WTC11 (cell line): ENCODE data around the gene CLCA1. TPM values are rescaled to one million over a fixed set of nuclear protein-coding genes. Genes with fewer than 3 reads are reported as not detected.

Experiments
- ATAC-seq: fragments of 200-7000 bp; cut with Tn5 transposase; 2 replicates; pipeline ENCODE4 v1.10.0; 2021; ENCODE audit warnings: mild to moderate bottlenecking, moderate library complexity
- CTCF ChIA-PET: fragments of 300-600 bp; sonication (Branson Sonifier 250); formaldehyde crosslinking; loops from one replicate; lab custom pipeline; 2021; ENCODE audit warnings: antibody characterized with exemption; lab: Charles Lee
- POLR2A ChIA-PET: fragments of 350-600 bp; sonication (Branson Sonifier 250); formaldehyde crosslinking; loops from one replicate; lab custom pipeline; 2021; ENCODE audit warnings: antibody characterized with exemption; lab: Charles Lee
- DNase-seq: peaks from one replicate; pipeline ENCODE4 v3.0.0; 2021; ENCODE audit warnings: low spot score
- H3K27ac Mint-ChIP-seq: 2 replicates; pipeline ENCODE4 v1.8.0; 2021; ENCODE audit warnings: mixed read lengths
- H3K27me3 Mint-ChIP-seq: 2 replicates; pipeline ENCODE4 v1.8.0; 2021; ENCODE audit warnings: low read depth, mild to moderate bottlenecking, moderate library complexity, mixed read lengths
- H3K36me3 Mint-ChIP-seq: 2 replicates; pipeline ENCODE4 v1.8.0; 2021; ENCODE audit warnings: mixed read lengths
- H3K4me1 Mint-ChIP-seq: 2 replicates; pipeline ENCODE4 v1.8.0; 2022; ENCODE audit warnings: mixed read lengths
- H3K4me3 Mint-ChIP-seq: 2 replicates; pipeline ENCODE4 v1.8.0; 2021; ENCODE audit warnings: mild to moderate bottlenecking, moderate library complexity, mixed read lengths
- H3K9me3 Mint-ChIP-seq: 2 replicates; pipeline ENCODE4 v1.8.0; 2021; ENCODE audit warnings: mixed read lengths
- ARID4B ChIP-seq: sonication (generic); formaldehyde crosslinking; IDR thresholded peaks from 2 replicates; pipeline ENCODE4 v1.8.0; 2023; ENCODE audit warnings: missing genetic modification reagents, mild to moderate bottlenecking, borderline replicate concordance
- ELF4 ChIP-seq: sonication (generic); formaldehyde crosslinking; IDR thresholded peaks from 2 replicates; pipeline ENCODE4 v1.8.1; 2022; ENCODE audit warnings: low read depth, mild to moderate bottlenecking, moderate library complexity, missing genetic modification reagents
- ESRRA ChIP-seq: sonication (generic); formaldehyde crosslinking; IDR thresholded peaks from 2 replicates; pipeline ENCODE4 v1.8.1; 2022; ENCODE audit warnings: mild to moderate bottlenecking, missing genetic modification reagents, borderline replicate concordance
- FOXJ3 ChIP-seq: sonication (generic); formaldehyde crosslinking; IDR thresholded peaks from 2 replicates; pipeline ENCODE4 v1.9.0; 2021; ENCODE audit warnings: missing genetic modification reagents, mild to moderate bottlenecking, borderline replicate concordance
- IRF1 ChIP-seq: sonication (generic); formaldehyde crosslinking; IDR thresholded peaks from 2 replicates; pipeline ENCODE4 v1.8.0; 2023; ENCODE audit warnings: missing genetic modification reagents
- NFE2L1 ChIP-seq: sonication (generic); formaldehyde crosslinking; IDR thresholded peaks from 2 replicates; pipeline ENCODE4 v1.8.1; 2023; ENCODE audit warnings: missing genetic modification reagents
- NR2C2 ChIP-seq: sonication (generic); formaldehyde crosslinking; IDR thresholded peaks from 2 replicates; pipeline ENCODE4 v1.8.0; 2022; ENCODE audit warnings: mild to moderate bottlenecking, missing genetic modification reagents
- RORB ChIP-seq: fragments of 250-450 bp; sonication (Bioruptor Pico); IDR thresholded peaks from 2 replicates; pipeline ENCODE4 v1.9.0; 2021; ENCODE audit warnings: mild to moderate bottlenecking
- ZNF281 ChIP-seq: sonication (generic); formaldehyde crosslinking; IDR thresholded peaks from 2 replicates; pipeline ENCODE4 v1.8.0; 2023; ENCODE audit warnings: mild to moderate bottlenecking, missing genetic modification reagents
- total RNA-seq: library from RNA; stranded (reverse); gene quantifications from 3 replicates; pipeline ENCODE4 v1.2.3, GENCODE V29; 2021
- TF ChIP-seq, protein P1 (sequence below): fragments of 200-600 bp; IDR thresholded peaks from 2 replicates; pipeline ENCODE4 v1.8.0; 2022; ENCODE audit warnings: antibody characterized with exemption
- TF ChIP-seq, protein P2 (sequence below): sonication (generic); formaldehyde crosslinking; IDR thresholded peaks from 2 replicates; pipeline ENCODE4 v1.8.1; 2022; ENCODE audit warnings: missing genetic modification reagents, borderline replicate concordance
- TF ChIP-seq, protein P3 (sequence below): fragments of 250-450 bp; sonication (Bioruptor Pico); IDR thresholded peaks from 2 replicates; pipeline ENCODE4 v1.9.0; 2021; ENCODE audit warnings: mild to moderate bottlenecking
- TF ChIP-seq, protein P4 (sequence below): fragments of 250-450 bp; sonication (Bioruptor Pico); IDR thresholded peaks from 2 replicates; pipeline ENCODE4 v1.9.0; 2021; ENCODE audit warnings: mild to moderate bottlenecking

Gene CLCA1
- total RNA-seq, 1 experiment from 2014 or later: 0.11 TPM

- TF ChIP-seq, protein P1, sequence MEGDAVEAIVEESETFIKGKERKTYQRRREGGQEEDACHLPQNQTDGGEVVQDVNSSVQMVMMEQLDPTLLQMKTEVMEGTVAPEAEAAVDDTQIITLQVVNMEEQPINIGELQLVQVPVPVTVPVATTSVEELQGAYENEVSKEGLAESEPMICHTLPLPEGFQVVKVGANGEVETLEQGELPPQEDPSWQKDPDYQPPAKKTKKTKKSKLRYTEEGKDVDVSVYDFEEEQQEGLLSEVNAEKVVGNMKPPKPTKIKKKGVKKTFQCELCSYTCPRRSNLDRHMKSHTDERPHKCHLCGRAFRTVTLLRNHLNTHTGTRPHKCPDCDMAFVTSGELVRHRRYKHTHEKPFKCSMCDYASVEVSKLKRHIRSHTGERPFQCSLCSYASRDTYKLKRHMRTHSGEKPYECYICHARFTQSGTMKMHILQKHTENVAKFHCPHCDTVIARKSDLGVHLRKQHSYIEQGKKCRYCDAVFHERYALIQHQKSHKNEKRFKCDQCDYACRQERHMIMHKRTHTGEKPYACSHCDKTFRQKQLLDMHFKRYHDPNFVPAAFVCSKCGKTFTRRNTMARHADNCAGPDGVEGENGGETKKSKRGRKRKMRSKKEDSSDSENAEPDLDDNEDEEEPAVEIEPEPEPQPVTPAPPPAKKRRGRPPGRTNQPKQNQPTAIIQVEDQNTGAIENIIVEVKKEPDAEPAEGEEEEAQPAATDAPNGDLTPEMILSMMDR: no peak
- TF ChIP-seq IRF1 (CRISPR knock-in tag) (no peak), RORB (CRISPR knock-in tag) (no peak), ZNF281 (CRISPR knock-in tag) (no peak)
- TF ChIP-seq, protein P2, sequence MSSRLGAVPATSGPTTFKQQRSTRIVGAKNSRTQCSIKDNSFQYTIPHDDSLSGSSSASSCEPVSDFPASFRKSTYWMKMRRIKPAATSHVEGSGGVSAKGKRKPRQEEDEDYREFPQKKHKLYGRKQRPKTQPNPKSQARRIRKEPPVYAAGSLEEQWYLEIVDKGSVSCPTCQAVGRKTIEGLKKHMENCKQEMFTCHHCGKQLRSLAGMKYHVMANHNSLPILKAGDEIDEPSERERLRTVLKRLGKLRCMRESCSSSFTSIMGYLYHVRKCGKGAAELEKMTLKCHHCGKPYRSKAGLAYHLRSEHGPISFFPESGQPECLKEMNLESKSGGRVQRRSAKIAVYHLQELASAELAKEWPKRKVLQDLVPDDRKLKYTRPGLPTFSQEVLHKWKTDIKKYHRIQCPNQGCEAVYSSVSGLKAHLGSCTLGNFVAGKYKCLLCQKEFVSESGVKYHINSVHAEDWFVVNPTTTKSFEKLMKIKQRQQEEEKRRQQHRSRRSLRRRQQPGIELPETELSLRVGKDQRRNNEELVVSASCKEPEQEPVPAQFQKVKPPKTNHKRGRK (CRISPR knock-in tag): no peak
- TF ChIP-seq, all 79 proteins: peak for 0
These were observed 36.8 kb downstream of the CLCA1 start (continued) for GRCh38 chr1:86505564-86505902.

DNA sequence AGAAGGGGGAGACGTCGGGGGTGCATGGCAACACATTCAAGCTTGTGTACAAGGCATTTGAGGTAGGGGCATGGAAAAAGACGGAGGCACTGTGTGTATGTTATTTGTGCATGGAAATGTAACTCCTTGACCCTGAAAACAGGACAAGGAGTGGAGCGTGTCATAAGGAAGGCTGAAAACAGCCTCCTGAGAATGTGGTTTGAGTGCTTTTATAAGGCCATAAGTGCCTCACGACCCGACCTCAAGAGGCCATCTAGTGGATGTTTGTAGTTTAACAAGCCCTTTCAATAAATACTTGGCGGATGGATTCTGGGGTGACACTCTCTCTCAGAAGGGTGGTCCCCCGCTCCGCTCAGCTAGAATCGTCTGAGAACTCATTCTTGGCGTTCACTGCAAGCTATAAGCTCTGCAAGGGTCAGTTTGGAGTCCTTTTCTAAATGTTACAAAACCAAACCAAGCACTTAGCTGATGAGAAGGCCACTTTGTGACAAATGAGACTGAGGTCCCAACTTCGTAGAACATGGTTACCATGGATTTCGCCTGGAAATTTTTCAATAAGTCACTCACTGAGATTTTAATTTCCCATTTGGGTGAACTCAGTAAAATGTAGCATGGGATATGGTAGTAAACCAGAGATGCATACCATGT lies 39.3 kb downstream of the CLCA1 start:
- Mint-ChIP-seq H3K27me3 (no peaks in the 10 kb centered on the region; the same call in 1 of the 2 replicates), H3K4me3 (no peak overlapping the region; the same call in 1 of the 2 replicates), H3K27ac (no peak overlapping the region), H3K4me1 (peaks cover 32% of the 10 kb centered on the region), H3K36me3 (no peaks in the 10 kb centered on the region), H3K9me3 (0 out of 2 replicates have a peak, but pooled peaks cover 11% of the 10 kb centered on the region)
- ChIA-PET CTCF (interaction anchor here (1.4 to 1.7 kb wide), 2 partner anchors 87 to 246 kb away, joined by 3 to 4 read pairs; no protein-coding TSS in a partner anchor), POLR2A (no interaction called here)
- TF ChIP-seq, protein P3, sequence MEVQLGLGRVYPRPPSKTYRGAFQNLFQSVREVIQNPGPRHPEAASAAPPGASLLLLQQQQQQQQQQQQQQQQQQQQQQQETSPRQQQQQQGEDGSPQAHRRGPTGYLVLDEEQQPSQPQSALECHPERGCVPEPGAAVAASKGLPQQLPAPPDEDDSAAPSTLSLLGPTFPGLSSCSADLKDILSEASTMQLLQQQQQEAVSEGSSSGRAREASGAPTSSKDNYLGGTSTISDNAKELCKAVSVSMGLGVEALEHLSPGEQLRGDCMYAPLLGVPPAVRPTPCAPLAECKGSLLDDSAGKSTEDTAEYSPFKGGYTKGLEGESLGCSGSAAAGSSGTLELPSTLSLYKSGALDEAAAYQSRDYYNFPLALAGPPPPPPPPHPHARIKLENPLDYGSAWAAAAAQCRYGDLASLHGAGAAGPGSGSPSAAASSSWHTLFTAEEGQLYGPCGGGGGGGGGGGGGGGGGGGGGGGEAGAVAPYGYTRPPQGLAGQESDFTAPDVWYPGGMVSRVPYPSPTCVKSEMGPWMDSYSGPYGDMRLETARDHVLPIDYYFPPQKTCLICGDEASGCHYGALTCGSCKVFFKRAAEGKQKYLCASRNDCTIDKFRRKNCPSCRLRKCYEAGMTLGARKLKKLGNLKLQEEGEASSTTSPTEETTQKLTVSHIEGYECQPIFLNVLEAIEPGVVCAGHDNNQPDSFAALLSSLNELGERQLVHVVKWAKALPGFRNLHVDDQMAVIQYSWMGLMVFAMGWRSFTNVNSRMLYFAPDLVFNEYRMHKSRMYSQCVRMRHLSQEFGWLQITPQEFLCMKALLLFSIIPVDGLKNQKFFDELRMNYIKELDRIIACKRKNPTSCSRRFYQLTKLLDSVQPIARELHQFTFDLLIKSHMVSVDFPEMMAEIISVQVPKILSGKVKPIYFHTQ: no peak
- TF ChIP-seq NFE2L1: no peak
- TF ChIP-seq, protein P4, sequence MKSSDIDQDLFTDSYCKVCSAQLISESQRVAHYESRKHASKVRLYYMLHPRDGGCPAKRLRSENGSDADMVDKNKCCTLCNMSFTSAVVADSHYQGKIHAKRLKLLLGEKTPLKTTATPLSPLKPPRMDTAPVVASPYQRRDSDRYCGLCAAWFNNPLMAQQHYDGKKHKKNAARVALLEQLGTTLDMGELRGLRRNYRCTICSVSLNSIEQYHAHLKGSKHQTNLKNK (CRISPR knock-in tag): no peak
- TF ChIP-seq, protein P1: peak; percentile 37
- peak; percentile 72 for ATAC-seq
- peak; percentile 24 for DNase-seq

GRCh38 chr1:86508583-86508969 lies 39.8 kb downstream of the CLCA1 start:
- DNase-seq (no peak), ATAC-seq (no peak)
- peaks cover 27% of the 10 kb centered on the region for H3K4me1 Mint-ChIP-seq
- ChIA-PET POLR2A (no interaction called here), CTCF (no interaction called here)
- H3K9me3 Mint-ChIP-seq: peaks cover 11% of the 10 kb centered on the region; the same call in 1 of the 2 replicates
- no peak overlapping the region for H3K4me3 Mint-ChIP-seq
- H3K27ac Mint-ChIP-seq: no peak overlapping the region
- H3K27me3 Mint-ChIP-seq: no peaks in the 10 kb centered on the region; the same call in 1 of the 2 replicates
- H3K36me3 Mint-ChIP-seq: no peaks in the 10 kb centered on the region
- TF ChIP-seq ESRRA (CRISPR knock-in tag): no peak
- TF ChIP-seq FOXJ3 (CRISPR knock-in tag): no peak
- TF ChIP-seq, protein P4 (CRISPR knock-in tag): no peak
- TF ChIP-seq ELF4 (CRISPR knock-in tag): no peak
- TF ChIP-seq ARID4B (CRISPR knock-in tag): no peak
- no peak for TF ChIP-seq NR2C2
